Islet precursor cell (in vitro differentiated cells): ENCODE data around the gene DDX18.
"Not testable (repeated sequence)": the region's sequence is repeated elsewhere in the genome, so short reads cannot be mapped to it uniquely, and the experiment has no call there.

Experiments used
- DNase-seq: peaks from one replicate; pipeline ENCODE4 v3.0.0-alpha.2; 2018

The DDX18 gene

GRCh38 chr2:117814417-117815264 lies at the start of gene DDX18:
Gene DDX18 (plus strand): TSS chr2:117814691. CDS start chr2:117814778, 87 bp downstream.
- DNase-seq, result peak; percentile 98

GRCh38 chr2:117770730-117771129 lies 43.8 kb upstream of the DDX18 start:
- no peak for DNase-seq

GRCh38 chr2:117771969-117772630 lies 42.4 kb upstream of the DDX18 start:
- no peak for DNase-seq

- DNase-seq, result no peak
Measured at GRCh38 chr2:117774716-117775115, 39.8 kb upstream of the DDX18 start.

- DNase-seq, result no peak
Measured at GRCh38 chr2:117775703-117776219, 38.7 kb upstream of the DDX18 start.

GRCh38 chr2:117776888-117777287 lies 37.6 kb upstream of the DDX18 start:
- DNase-seq, result no peak

- DNase-seq, result peak; percentile 59
Measured at GRCh38 chr2:117785740-117786139, 28.8 kb upstream of the DDX18 start.

- no peak for DNase-seq
Measured at GRCh38 chr2:117786520-117786919, 28.0 kb upstream of the DDX18 start.

GRCh38 chr2:117789505-117789904 lies 25.0 kb upstream of the DDX18 start:
- no peak for DNase-seq

GRCh38 chr2:117794668-117795067 lies 19.8 kb upstream of the DDX18 start:
- no peak for DNase-seq

- no peak for DNase-seq
Measured at GRCh38 chr2:117801826-117802225, 12.7 kb upstream of the DDX18 start.

GRCh38 chr2:117803644-117804325 lies 10.7 kb upstream of the DDX18 start:
- not testable (repeated sequence) for DNase-seq

- no peak for DNase-seq
Measured at GRCh38 chr2:117812443-117812842, 2.0 kb upstream of the DDX18 start.

- DNase-seq, result no peak
Measured at GRCh38 chr2:117815946-117816345, 1.5 kb downstream of the DDX18 start.

GRCh38 chr2:117818921-117819320 lies 4.4 kb downstream of the DDX18 start:
- no peak for DNase-seq

- no peak for DNase-seq
Measured at GRCh38 chr2:117820444-117820843, 6.0 kb downstream of the DDX18 start.

GRCh38 chr2:117825437-117825836 lies 10.9 kb downstream of the DDX18 start:
- no peak for DNase-seq

GRCh38 chr2:117827464-117827863 lies 13.0 kb downstream of the DDX18 start:
- DNase-seq, result not testable (repeated sequence)

- DNase-seq, result no peak
Measured at GRCh38 chr2:117828870-117829269, 14.4 kb downstream of the DDX18 start.

GRCh38 chr2:117832332-117832731 lies 17.8 kb downstream of the DDX18 start:
- DNase-seq, result no peak

- peak; percentile 74 for DNase-seq
Measured at GRCh38 chr2:117832905-117833613, 18.6 kb downstream of the DDX18 start.

- DNase-seq, result no peak
Measured at GRCh38 chr2:117833911-117834310, 19.4 kb downstream of the DDX18 start.

GRCh38 chr2:117834992-117835391 lies 20.5 kb downstream of the DDX18 start:
- DNase-seq, result no peak
